ENCODE results near the gene GNAQ. TPM values are rescaled to one million over a fixed set of nuclear protein-coding genes. Genes with fewer than 3 reads are reported as not detected.
A peak's percentile ranks its signal among the peaks of the same experiment; 100 is the strongest.

GNAQ gene
- total and polyA plus RNA-seq, 2 experiments from 2014 or later, result 21.1 to 43.1 TPM

- Mint-ChIP-seq H3K27ac (no peak overlapping the region), H3K4me3 (no peak overlapping the region), H3K27me3 (ENCODE audit: insufficient read depth, low read depth, poor library complexity) (peaks cover 1% of the 10 kb centered on the region), H3K9me3 (no peaks in the 10 kb centered on the region), H3K36me3 (ENCODE audit: low read depth) (no peaks in the 10 kb centered on the region; the same call in 2 of the 3 replicates), H3K4me1 (peaks cover 8% of the 10 kb centered on the region)
- no peaks in the 10 kb centered on the region for H3K9me2 ChIP-seq (ENCODE audit: insufficient read depth)
- no peaks in the 10 kb centered on the region for H3K27me3 ChIP-seq (ENCODE audit: insufficient read depth)
- no peak overlapping the region for H3K27ac ChIP-seq (ENCODE audit: low read depth)
- ATAC-seq (peak; percentile 72), DNase-seq (ENCODE audit: low spot score) (peak; percentile 16)
- no peak for TF ChIP-seq REST (IDR thresholded peaks at IDR 0.05; ENCODE audit: unreplicated experiment)
- no peak for TF ChIP-seq ZNF114 (CRISPR knock-in tag; IDR thresholded peaks at IDR 0.05)
- no peak for TF ChIP-seq CTCF (conservative IDR thresholded peaks at IDR 0.05; ENCODE audit: low read depth in 2 of 2)
- TF ChIP-seq ETS1 (IDR thresholded peaks at IDR 0.05), result no peak
- no peak for TF ChIP-seq EZH2 (IDR thresholded peaks at IDR 0.05; ENCODE audit: low read depth, unreplicated experiment)
- no peak for TF ChIP-seq ZNF331 (CRISPR knock-in tag; IDR thresholded peaks at IDR 0.05; ENCODE audit: low read depth)
- TF ChIP-seq JUNB (IDR thresholded peaks at IDR 0.05; ENCODE audit: unreplicated experiment), result no peak
- no peak for TF ChIP-seq POLR2AphosphoS5 (IDR thresholded peaks at IDR 0.05; ENCODE audit: low read depth)
- no peak for TF ChIP-seq NANOG (IDR thresholded peaks at IDR 0.05; ENCODE audit: borderline replicate concordance)
- no peak for TF ChIP-seq EZH2phosphoT487 (IDR thresholded peaks at IDR 0.05; ENCODE audit: unreplicated experiment)
- no peak for TF ChIP-seq STAT1 (IDR thresholded peaks at IDR 0.05; ENCODE audit: unreplicated experiment)
- TF ChIP-seq ZNF462 (CRISPR knock-in tag; IDR thresholded peaks at IDR 0.05), result no peak
- no peak for TF ChIP-seq CREB1 (CRISPR knock-in tag; IDR thresholded peaks at IDR 0.05; ENCODE audit: low read depth)
- H4K20me1 ChIP-seq (replicated peaks; ENCODE audit: insufficient read depth), result no peaks in the 10 kb centered on the region
- H3F3A ChIP-seq (replicated peaks; ENCODE audit: low read depth), result no peaks in the 10 kb centered on the region
- peaks cover 5% of the 10 kb centered on the region; the same call in 1 of the 2 replicates for H3K4me1 ChIP-seq (ENCODE audit: insufficient read depth)
- no peak overlapping the region for H3K4me2 ChIP-seq
- no peak overlapping the region for H2AFZ ChIP-seq
- H3K4me3 ChIP-seq, result no peak overlapping the region
- no peaks in the 10 kb centered on the region for H3K36me3 ChIP-seq (ENCODE audit: insufficient read depth)
- H3K79me2 ChIP-seq (replicated peaks; ENCODE audit: insufficient read depth), result no peaks in the 10 kb centered on the region; the same call in 1 of the 2 replicates
Measured at GRCh38 chr9:77901771-77902170, 129.8 kb downstream of the GNAQ start.
